UCSD-AML1 (cell line): ENCODE results near the gene HOXA3.

ENCODE experiments used
- DNase-seq: peaks from one replicate; lab custom pipeline; 2025; ENCODE audit not compliant: unreplicated experiment; lab: John Stamatoyannopoulos, UW

The HOXA3 gene

DNA sequence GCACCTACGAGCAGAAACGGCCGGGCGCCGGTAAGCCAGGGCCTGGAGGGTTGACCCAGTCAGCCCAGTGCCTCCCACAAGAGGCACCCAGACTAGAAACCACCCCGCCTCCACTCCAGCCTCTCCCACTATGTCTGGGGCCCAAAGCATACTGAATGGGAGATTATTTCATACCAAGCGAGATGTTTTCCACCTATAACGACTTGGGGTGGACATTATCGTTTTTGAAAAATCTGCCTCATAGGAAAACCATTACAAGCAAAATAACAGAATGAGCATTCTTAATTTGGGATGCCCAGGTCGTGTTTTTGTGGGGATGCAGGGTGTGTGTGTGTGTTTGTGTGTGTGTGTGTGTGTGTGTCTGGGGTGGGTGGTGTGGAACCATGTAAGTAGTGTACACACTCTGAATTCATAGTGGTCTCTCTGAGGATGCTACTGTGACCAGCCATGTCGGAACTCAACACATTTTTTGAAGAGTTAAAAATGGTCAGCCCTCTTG lies 6.4 kb downstream of the HOXA3 start:
- no peak for DNase-seq

DNA sequence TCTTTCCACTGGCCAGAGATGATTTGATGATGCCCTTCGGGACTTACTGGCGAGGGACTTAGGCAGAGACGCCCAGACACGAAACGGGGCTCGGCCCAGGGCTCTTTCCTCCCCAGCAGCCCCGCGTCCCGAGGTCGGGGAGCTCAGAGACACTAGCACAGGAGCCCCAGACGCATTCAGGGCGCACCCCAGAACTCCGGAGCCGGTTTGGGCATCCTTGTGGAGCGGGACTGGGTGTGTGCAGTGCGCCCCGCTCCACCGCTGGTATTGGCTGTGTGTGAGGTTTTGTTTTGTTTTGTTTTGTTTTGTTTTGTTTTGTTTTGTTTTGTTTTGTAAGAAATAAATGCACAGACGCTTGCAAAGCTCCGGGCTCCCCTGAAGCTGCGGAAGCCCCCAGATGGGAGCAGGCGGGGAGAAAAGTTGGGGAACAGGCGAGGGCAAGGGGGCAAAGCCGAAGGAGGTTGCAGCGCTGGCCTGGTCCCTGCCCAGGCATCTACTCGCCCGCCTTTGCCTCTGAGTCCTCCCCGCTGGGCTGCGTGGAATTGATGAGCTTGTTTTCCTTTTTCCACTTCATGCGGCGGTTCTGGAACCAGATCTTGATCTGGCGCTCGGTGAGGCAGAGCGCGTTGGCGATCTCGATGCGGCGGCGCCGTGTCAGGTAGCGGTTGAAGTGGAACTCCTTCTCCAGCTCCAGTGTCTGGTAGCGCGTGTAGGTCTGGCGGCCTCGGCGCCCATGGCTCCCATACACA lies 7.0 kb downstream of the HOXA3 start:
- DNase-seq = no peak

DNA sequence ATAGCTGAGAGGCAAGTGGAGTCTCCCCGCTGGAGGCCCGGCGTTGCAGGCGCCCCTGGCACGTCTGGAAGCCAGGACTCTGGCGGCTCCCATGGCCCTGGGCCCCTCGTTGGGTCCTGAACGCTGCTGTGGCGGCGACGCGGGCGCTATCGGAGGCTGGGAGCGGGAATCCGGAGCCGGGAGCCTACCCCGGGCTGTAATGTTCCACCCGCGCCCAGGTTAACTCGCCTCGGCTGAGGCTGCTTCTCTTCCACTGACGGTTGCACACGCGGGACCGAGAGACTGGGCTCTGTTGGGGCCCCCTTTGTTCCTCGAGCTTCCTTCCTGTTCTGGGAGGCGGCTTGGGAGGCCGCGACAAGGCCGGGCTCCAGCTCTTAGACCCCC lies 7.6 kb downstream of the HOXA3 start:
- no peak for DNase-seq

DNA sequence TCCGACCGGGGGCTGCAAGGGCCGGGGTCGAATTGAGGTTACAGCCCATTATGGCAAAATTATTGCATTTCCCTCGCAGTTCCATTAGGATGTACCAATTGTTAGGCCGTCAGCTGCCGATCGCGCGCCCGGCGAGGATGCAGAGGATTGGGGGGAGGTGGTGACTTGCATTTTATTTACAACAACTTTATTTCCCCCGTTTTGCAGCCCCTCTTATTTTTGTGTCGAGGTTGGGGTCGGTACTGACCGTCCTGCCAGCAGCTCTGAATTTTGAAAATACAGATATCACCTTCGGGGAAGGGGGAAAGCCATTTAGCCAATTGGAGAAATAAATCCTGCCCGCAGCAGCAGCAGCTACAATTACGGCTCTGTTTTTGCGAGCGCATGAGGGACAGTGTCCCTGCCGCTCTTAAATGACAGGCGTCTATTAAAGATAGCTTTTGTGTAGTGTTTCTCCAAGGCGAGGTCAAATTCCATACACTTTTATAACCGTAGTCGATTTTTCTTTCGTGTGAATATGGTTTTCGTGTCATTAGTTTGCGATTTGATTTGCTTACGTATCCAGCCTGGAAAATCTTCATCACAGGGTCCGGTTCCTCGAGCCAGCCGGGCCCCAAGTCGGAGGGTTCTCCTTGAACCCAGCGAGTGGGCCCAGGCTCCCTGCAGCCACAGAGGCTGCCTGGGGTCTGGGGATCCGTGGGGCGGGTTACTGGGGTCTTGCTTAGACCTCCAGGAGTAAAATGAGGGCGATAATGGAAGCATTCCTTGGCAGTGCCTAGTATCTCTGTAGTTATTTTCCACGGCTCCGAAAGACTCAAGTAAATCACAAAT lies 8.2 kb downstream of the HOXA3 start:
- DNase-seq = no peak

DNA sequence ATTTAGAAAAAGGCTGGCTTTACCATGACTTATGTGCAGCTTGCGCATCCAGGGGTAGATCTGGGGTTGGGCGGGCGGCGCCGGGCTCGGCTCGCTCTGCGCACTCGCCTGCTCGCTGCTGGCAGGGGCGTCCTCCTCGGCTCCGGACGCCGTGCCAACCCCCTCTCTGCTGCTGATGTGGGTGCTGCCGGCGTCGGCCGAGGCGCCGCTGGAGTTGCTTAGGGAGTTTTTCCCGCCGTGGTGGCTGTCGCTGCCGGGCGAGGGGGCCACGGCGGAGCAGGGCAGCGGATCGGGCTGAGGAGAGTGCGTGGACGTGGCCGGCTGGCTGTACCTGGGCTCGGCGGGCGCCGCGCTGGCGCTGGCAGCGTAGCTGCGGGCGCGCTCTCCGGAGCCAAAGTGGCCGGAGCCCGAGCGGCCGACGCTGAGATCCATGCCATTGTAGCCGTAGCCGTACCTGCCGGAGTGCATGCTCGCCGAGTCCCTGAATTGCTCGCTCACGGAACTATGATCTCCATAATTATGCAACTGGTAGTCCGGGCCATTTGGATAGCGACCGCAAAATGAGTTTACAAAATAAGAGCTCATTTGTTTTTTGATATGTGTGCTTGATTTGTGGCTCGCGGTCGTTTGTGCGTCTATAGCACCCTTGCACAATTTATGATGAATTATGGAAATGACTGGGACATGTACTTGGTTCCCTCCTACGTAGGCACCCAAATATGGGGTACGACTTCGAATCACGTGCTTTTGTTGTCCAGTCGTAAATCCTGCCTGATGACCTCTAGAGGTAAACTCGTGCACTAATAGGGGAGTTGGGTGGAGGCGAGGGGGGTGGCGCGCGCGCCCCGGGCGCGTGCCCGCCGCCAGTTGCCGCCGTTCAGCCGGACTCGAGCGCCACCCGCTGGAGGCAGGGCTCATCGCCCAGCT lies 9.1 kb downstream of the HOXA3 start, which contains the start of gene HOXA5:
HOXA5 (minus strand) TSS at position 659 of the 927 bp plus-strand sequence; CDS start at position 585, 74 bp downstream.
- no peak for DNase-seq

DNA sequence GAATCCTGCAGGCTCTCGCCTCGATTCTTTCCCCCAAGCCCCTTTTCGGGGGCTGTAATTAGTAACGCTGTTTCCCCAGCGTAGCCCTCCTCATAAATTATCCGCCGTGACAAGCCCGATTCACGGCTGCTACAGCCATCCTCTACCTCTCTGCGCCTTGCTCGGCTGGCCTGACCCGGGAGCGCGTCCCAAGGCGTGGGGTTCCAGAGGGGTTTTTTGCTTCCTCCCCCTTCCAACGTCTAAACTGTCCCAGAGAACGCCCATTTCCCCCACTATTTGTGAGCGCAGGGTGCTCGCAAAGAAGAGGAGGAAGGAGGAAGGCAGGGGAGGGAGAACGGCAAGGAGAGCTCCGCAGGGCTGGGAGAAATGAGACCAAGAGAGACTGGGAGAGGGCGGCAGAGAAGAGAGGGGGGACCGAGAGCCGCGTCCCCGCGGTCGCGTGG lies 9.8 kb downstream of the HOXA3 start:
- no peak for DNase-seq

DNA sequence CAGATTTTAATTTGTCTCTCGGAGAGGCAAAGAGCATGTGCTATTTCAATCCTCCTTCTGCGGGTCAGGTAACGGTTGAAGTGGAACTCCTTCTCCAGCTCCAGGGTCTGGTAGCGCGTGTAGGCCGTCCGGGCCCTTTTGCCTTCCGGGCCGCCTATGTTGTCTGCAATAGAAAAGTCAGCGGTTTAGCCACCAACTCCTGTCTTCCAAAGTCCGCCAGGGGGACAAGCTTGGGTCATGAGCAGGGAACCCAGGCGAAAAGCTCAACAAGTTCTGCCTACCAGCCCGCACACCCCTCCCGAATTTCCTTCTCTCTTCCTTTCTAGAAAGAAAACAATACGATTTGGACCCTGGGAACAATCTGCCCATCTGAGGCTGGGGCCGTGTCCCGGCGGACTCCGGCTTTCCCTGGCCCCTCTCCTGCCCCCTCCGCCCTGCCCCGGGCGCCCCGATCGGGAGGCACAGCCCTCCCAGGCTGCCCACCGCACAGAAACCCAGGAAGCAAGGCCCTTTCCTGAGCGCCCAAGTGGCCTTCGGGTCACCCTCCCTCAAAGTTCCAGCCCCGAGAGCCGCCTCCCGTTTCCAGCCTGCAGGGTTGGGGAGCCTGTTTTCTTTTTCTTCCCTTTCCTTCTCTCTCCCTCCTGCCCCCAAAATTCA lies 10.3 kb downstream of the HOXA3 start:
- no peak for DNase-seq

DNA sequence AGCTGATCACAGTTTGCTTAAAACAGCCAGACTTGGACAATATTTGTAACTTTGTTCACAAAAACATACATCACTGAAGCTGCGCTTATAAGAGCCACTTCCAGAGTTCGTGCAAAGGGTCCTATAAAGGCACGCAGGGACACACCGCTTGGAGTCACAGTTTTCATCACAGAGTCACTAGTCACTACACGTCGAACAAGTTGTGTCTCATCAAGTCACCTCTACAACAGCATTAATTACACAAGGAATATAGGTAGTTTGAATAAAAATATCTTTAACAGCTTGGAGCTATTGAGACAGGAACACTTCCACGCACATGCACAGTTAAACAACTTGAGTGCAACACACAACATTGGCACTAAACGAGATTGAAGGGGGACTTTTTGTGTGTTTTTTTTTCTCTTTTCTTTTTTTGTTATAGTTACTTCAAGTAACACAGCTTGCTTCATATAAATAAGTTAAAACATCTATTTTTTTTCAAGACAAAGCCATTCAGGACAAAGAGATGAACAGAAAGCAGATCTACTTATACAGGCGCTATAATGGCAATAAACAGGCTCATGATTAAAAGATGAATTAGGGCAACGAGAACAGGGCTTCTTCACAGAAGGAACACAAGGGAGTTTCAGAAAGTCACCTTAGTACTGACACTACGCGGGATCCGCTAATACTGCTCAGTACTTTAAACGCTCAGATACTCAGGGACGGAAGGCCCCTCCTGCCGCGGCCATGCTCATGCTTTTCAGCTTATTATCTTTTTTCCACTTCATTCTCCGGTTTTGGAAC lies 11.1 kb downstream of the HOXA3 start:
- no peak for DNase-seq

DNA sequence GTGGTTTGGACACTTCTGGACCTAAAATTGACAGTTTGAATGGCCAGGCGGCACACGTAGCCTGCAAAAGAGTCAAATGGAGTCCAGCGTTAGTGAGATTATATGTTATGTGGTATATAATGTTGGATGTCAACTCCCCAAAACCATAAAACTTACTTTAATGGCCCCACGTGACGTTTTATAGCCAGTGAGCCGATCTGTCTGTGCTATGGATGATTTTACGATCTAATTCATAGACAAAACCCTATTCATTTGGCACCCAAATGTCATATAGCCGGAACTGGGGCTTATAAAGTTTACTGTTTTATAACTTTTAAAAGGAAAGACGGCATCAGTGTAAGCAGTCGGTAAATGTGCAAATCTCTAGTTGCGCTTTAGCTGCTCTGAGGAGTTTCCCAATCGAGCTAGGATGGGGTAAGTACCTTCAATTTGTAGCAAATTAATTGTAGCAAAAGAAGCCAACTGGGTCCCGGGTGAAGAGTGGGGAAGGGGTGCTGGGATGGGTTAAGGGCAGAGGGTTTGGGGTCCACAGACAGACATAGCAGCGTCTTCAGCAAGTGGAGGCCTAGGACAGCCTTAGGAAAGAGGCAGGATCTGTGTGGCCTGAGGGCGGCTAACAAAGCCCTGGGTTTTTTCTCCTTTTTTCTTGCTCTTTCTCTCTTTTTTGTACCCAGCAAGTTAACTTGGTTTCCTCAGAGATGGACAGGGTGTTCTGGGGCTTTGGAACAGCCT lies 12.1 kb downstream of the HOXA3 start:
- DNase-seq = no peak

DNA sequence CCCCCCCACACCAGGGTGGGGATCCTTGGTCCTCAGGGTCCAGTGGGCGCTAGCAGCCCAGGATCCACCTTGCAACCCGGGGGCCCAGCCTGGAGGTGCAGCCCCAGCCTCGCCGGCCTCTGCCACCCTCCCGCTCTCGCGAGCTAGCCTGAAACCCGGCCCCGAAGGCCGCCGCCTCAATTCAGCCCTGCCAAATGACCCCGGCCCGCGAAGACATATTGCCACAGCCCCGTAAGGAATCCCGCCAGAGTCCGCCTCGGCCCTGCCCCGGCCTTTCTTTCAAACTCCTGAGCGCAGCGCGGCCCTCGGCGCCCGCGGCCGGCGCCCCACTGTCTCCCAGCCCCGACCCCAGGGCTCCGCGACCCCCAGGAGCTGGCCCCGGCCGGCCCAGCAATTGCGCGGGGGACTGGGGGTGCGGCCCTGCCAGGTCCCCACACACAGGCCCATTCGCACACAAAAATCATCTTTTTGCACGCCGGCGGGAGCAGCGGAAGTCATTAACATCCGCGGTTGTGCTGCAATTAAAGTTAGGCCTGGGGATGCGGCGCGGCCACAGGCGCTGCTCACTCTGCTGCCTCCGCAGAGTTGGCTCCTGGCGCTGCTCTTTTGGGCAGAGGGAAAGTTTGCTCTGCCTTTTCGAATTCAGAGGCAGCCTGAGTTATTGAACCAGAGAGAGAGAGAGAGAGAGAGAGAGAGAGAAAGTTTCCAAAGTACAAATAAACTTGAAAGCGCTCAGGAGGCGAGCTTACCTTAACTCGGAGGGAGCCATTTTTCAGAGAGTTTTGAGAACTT lies 12.9 kb downstream of the HOXA3 start:
- DNase-seq = no peak

DNA sequence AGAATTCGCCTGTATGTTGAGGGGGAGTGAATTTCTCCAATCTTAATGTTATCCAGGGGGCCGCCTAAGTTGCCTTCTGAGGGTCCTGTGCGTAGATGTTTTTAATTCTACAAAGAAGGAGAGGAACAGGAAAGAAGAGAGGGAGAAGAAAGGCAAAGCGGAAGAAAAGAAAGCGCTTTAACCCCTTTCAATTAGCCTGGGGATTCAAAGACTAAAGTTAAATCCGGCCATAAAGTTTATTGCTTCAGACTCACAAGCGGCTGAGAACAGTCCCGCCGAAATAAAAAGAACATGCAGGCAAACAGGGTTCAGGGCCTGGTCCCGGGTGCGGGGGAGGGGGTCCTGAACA lies 13.4 kb downstream of the HOXA3 start:
- no peak for DNase-seq

DNA sequence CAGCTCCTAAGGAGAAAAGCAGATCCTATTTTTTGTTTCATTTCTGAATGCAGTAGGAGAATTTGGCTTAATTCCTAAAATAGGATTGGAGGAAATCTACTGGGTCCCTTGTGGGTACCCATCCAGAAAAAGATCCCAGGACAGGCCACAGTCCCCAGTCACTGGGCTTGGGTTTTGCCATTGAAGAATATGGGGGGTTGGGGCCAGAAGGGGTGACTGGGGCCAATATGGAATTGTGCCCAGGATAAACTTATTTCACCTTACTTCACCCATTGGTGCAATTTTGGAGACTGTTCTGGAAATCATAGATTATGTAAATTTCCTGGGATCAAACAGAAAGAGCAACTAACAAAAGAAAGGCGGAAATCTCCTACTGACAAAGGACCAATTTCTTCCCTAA lies 13.9 kb downstream of the HOXA3 start:
- no peak for DNase-seq

DNA sequence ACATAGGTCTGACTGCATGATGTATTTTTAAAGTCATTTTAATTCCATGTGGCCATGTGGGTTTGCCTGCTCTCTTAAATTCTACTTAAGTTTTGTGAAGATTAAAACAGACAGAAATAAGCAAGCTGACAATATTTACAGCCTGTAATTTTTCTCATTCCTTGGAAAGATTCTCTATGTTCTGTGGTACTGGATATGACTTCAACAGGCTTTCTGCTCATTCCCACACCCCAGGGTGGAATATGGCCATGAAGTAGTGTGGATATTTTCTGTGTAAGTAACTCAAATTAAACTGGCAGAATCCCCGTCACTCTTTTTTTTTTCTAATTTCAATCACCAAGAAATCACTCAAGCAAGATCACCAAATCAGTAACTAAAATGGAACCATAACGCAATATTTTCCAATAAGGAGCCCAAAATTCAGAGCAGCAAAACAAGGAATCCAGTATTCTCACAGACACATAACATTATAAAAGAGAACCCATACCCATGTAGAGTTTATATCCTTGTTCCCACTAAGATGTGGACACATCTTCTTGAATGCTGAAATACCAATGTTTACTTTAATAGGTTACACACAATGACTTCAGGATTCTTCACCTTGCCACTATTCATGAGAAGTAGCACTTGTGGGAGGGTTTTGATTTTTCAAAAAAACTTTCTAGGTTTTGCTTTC lies 14.6 kb downstream of the HOXA3 start:
- DNase-seq = no peak

DNA sequence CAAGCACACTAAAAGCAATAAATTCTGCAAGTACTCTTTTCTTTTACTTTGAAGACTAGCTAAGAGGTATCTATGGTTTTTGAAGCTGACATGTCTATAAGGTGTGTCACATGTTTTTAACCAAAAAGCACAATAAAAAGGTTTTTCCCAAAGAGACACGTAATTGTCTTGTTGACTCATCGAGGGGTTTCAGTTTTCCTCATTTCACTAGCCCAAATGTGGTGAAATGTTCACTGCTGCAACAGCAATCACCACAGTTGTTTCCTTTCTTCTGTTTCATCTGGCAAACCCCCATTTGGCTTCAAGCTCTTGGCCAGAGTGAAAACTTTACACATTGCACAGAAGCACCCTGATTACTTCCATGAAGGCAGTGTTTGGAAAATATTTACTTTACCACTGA lies 18.0 kb downstream of the HOXA3 start:
- no peak for DNase-seq

DNA sequence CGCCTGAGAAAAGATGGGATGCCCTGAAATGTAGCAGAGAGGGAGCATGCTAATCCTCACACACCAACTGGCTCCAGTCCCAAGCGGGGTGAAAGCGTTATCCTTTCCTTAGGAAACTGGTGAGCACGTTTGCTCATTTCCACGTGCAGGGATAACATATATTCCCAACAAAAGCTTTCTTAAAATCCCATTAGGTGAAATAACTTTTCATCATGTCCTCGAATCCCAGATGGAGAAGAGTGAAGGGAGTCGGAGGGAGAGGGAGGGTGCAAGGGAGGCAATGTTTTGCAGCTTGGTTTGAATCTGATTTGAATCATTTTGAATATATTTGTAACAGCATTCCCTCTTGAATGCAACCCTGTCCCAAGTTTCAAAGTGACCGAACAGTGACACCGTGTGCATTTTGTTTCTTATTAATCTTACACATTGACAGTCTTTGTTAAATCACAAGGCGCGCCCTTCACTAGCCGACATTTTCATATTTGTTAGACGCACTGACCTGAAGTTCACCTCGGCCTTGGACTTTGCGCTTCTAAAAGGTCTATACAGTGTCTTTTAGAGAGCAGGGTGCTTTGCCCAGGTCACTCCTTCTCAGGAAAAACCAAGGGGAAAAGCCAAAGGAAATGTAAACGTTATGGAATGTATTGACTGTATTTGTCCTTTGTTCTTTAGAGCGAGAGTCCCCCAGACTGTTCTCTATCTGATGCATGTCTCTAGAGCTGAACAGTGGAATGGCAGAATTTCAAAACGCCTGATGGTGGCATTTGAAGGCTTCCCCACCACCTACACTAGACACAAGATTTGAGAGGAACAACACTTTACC lies 18.8 kb downstream of the HOXA3 start:
- DNase-seq = no peak

DNA sequence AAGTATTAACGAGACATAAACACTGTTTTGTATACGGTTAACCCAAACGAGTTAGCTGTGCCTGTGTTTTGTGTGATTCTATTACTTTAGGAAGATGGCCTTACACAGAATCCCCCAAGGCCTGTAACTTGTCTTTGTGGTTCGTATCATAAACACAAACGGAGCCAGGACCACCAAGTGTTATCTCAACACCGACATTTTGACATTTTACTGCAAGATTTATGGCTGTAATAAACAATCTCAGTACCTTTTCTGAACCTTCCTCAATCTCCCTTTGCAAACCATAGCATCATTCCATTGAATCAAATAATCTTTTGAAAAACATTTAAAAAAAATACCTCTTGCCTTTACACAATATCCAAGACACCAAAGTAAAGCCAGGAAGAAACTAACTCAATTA lies 19.4 kb downstream of the HOXA3 start:
- DNase-seq = no peak

DNA sequence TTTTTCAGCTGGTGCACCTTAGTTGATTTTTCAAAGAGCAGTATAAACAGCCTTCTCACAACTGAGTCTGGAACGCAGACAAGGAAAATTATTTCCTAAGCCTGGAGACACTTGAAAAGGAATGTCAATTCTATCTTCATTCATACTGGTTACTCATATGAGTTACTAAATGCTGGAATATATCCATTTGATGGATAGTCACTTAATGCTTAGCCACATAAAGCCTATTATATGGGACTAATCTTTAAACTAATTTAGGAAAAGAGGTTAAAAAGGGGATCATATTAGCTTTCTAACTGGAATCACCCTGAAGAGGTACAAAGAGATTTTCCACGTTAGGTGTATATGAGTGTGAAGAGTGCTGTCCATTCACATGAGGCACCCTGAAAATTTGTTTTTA lies 20.2 kb downstream of the HOXA3 start:
- DNase-seq = no peak
